Lung (tissue), 12 donors: ENCODE measurements around the gene OLFML1. TPM values are rescaled to one million over a fixed set of nuclear protein-coding genes. Genes with fewer than 3 reads are reported as not detected.

Experiments
- ATAC-seq: fragments of 200-7000 bp; cut with Tn5 transposase; one replicate; pipeline ENCODE4 v1.9.1; 2020; ENCODE audit warnings: moderate number of reproducible peaks; ENCODE audit not compliant: insufficient read depth, low FRiP score
- DNase-seq, 3 donors: peaks; one replicate each; pipeline ENCODE4 v3.0.0-alpha.2; 2013 to 2017
- H3K27ac ChIP-seq, 2 donors: one replicate each; pipeline ENCODE4 v1.5.1; 2013; ENCODE audit warnings: mild to moderate bottlenecking in 2 of 2, moderate library complexity in 2 of 2, control low read depth in 1 of 2, inconsistent platforms in 1 of 2, low read depth in 1 of 2, low read length in 1 of 2
- H3K27me3 ChIP-seq, 3 donors: one replicate each; pipeline ENCODE4 v1.5.1; 2013; ENCODE audit warnings: low read length in 2 of 3; ENCODE audit not compliant: control insufficient read depth in 3 of 3, insufficient read depth in 3 of 3
- H3K36me3 ChIP-seq, 4 donors: one replicate each; pipeline ENCODE4 v1.5.1; 2013; ENCODE audit warnings: low read length in 4 of 4, mild to moderate bottlenecking in 1 of 4, moderate library complexity in 1 of 4; ENCODE audit not compliant: control insufficient read depth in 4 of 4, insufficient read depth in 4 of 4
- H3K4me1 ChIP-seq, 5 donors: one replicate each; pipeline ENCODE4 v1.5.1; 2013; ENCODE audit warnings: low read length in 5 of 5, mild to moderate bottlenecking in 2 of 5, moderate library complexity in 1 of 5; ENCODE audit not compliant: control insufficient read depth in 5 of 5, insufficient read depth in 5 of 5
- H3K4me3 ChIP-seq: one replicate; pipeline ENCODE4 v1.5.1; 2013; ENCODE audit warnings: mild to moderate bottlenecking, control low read depth, moderate library complexity
- H3K9ac ChIP-seq, 2 donors: one replicate each; pipeline ENCODE4 v1.5.1; 2013; ENCODE audit warnings: low read length in 2 of 2, control low read depth in 1 of 2; ENCODE audit not compliant: insufficient read depth in 1 of 2
- H3K9me3 ChIP-seq, 4 donors: one replicate each; pipeline ENCODE4 v1.5.1; 2013; ENCODE audit warnings: low read length in 3 of 4, mild to moderate bottlenecking in 1 of 4, moderate library complexity in 1 of 4; ENCODE audit not compliant: control insufficient read depth in 4 of 4, insufficient read depth in 3 of 4
- CTCF ChIP-seq: IDR thresholded peaks from 2 replicates; pipeline ENCODE4 v1.5.1; 2012; ENCODE audit warnings: mild to moderate bottlenecking; ENCODE audit errors: control extremely low read depth, extremely low read depth
- WGBS, 2 donors: extraction: QIAGEN DNeasy Blood & Tissue Kit; methylation state at CpG; one replicate each; pipeline ENCODE4 v1.1.7; 2013; 5-methylcytosine and 5-hydroxymethylcytosine counted together
- polyA plus RNA-seq, 2 donors: library from polyadenylated mRNA; stranded (reverse); fragments of 200-250 nt; gene quantifications; one replicate each; pipeline ENCODE4 v1.2.1, GENCODE V29; 2013
- total RNA-seq, 2 donors: library from RNA; depleted of rRNA in 1 of 2; stranded (reverse); fragments of >200 nt in 1 of 2; gene quantifications; one replicate each; pipeline ENCODE4 v1.2.1, GENCODE V29; 2014 to 2021
- donor health status: control.
- donor health status: control.
- donor health status: Bipolar disorder and iron deficiency.
- donor health status: healthy.
- donor health status: DM: yes; HTN: yes; CAD: no.

Gene OLFML1
- total and polyA plus RNA-seq, 4 donors = 2.6 to 28.1 (median 9.5) TPM

- no peak for ATAC-seq
- WGBS, 2 donors = 87 to 95% methylated on average over 3 of the region's 3 CpGs
- no peak overlapping the region for H3K9ac ChIP-seq
- no peak for TF ChIP-seq CTCF
- H3K4me3 ChIP-seq = no peak overlapping the region
- no peaks in the 10 kb centered on the region for H3K4me1 ChIP-seq
- H3K36me3 ChIP-seq = peaks cover 0 to 23% (median 5%) of the 10 kb centered on the region in 4 donors
- H3K27me3 ChIP-seq = peaks cover 0 to 2% (median 0%) of the 10 kb centered on the region in 3 donors
- no peak overlapping the region for H3K27ac ChIP-seq
- peaks cover 0 to 2% (median 0%) of the 10 kb centered on the region in 4 donors for H3K9me3 ChIP-seq
- DNase-seq = no peak
Measured at GRCh38 chr11:7500251-7500650, 14.9 kb downstream of the OLFML1 start.

GRCh38 chr11:7501251-7501650 is 15.9 kb downstream of the OLFML1 start:
- DNase-seq (no peak), ATAC-seq (no peak)
- Histone ChIP-seq H3K4me1 (no peaks in the 10 kb centered on the region), H3K27me3 (peaks cover 0 to 2% (median 0%) of the 10 kb centered on the region in 3 donors), H3K27ac (no peak overlapping the region), H3K36me3 (peaks cover 0 to 19% (median 4%) of the 10 kb centered on the region in 4 donors), H3K9ac (no peak overlapping the region), H3K4me3 (no peak overlapping the region), H3K9me3 (peaks cover 0 to 2% (median 0%) of the 10 kb centered on the region in 4 donors)
- 78 to 93% methylated on average over 3 of the region's 3 CpGs for WGBS, 2 donors
- no peak for TF ChIP-seq CTCF

GRCh38 chr11:7501894-7502293 is 16.6 kb downstream of the OLFML1 start:
- Histone ChIP-seq H3K4me1 (no peaks in the 10 kb centered on the region), H3K9ac (no peak overlapping the region), H3K36me3 (peaks cover 0 to 19% (median 3%) of the 10 kb centered on the region in 4 donors), H3K27ac (no peak overlapping the region), H3K27me3 (peaks cover 0 to 2% (median 0%) of the 10 kb centered on the region in 3 donors), H3K9me3 (peaks cover 0 to 2% (median 0%) of the 10 kb centered on the region in 4 donors), H3K4me3 (no peak overlapping the region)
- 67 to 81% methylated on average over 4 of the region's 4 CpGs for WGBS, 2 donors
- DNase-seq = no peak
- ATAC-seq = no peak
- TF ChIP-seq CTCF = no peak

GRCh38 chr11:7506243-7506642 is 20.9 kb downstream of the OLFML1 start:
- WGBS, 2 donors = 95 to 97% methylated on average over 3 of the region's 3 CpGs

More at GRCh38 chr11:7506243-7506642, 20.9 kb downstream of the OLFML1 start:
- Histone ChIP-seq H3K9me3 (peaks cover 0 to 2% (median 0%) of the 10 kb centered on the region in 4 donors), H3K4me1 (peaks cover 0 to 3% (median 0%) of the 10 kb centered on the region in 5 donors), H3K9ac (no peak overlapping the region), H3K27me3 (no peaks in the 10 kb centered on the region), H3K27ac (no peak overlapping the region), H3K4me3 (no peak overlapping the region), H3K36me3 (peaks cover 0 to 27% (median 7%) of the 10 kb centered on the region in 4 donors)
- no peak for ATAC-seq
- no peak for TF ChIP-seq CTCF
- no peak for DNase-seq
